HG03159 (cell line): ENCODE data around the gene EPB41L4B.
"Not testable (repeated sequence)": the region's sequence is repeated elsewhere in the genome, so short reads cannot be mapped to it uniquely, and the experiment has no call there.

ENCODE experiments used
- ATAC-seq: cut with Tn5 transposase; IDR thresholded peaks from one replicate; pipeline ENCODE4 v1.9.1; 2021; ENCODE audit warnings: mild to moderate bottlenecking, moderate library complexity; ENCODE audit not compliant: unreplicated experiment

Gene EPB41L4B

DNA sequence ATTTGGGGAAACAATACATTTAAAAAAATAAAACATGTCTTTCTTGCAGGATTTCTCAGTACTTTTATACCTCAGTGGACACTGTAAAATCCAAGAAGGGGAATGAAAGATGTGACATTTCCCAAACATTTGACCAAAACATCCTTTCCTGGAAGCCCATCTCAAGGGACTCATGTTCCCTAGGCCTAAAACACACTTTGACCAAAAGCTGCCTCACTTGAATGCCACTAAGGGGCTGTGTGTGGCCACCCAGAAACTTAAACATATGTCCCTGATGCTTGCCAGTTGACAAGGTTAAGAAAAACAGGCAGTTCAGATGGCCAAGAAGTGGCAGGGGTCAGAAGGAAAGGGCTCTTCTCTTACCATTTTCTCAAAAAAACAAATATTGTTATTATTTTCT, 73.6 kb downstream of the EPB41L4B start:
- no peak for ATAC-seq

DNA sequence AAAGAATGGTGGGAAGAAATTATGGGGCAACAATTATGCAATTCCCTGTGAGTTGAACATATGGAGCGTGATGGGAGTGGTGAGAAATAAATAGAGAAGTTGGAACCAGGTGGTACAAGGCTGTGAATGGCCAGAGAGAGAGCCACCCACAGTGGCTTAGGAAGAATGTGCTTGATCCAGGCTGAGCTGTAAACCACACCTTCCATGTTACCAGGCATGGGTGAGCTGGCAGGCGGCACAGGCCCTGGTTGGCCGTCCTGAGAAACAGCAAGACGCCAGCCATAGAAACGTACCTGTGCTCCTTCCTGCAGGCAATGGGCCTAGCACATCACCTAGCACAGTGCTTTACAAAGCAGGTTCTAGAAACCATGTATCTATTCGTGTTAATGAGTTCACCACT, 74.3 kb downstream of the EPB41L4B start:
- no peak for ATAC-seq

DNA sequence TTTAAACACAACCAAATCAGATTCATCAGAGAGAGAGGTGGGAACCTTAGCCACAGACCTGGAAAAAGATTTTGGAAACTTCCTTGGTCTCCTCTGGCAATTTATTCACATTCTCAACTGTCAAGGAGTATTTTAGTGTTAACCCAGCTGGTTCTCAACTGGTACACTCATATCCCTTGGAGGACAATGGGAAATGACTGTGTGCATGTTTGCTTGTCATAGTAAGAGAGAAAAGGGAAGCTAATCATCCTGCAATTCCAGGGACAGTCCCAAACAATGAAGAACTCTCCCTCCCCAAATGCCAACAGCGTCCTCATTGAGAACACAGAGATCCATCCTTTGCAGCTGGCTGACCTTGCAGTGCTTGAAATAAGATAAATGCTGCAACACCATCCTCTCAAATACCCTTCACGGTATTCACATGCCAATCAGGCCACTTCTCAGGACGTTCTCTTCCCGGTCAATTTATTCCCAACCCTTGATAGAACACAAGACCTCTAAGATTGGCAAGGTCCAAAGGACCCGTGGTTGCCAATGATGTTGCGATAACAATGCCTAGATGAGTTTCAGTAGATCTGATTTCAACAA, 75.5 kb downstream of the EPB41L4B start:
- ATAC-seq: no peak

DNA sequence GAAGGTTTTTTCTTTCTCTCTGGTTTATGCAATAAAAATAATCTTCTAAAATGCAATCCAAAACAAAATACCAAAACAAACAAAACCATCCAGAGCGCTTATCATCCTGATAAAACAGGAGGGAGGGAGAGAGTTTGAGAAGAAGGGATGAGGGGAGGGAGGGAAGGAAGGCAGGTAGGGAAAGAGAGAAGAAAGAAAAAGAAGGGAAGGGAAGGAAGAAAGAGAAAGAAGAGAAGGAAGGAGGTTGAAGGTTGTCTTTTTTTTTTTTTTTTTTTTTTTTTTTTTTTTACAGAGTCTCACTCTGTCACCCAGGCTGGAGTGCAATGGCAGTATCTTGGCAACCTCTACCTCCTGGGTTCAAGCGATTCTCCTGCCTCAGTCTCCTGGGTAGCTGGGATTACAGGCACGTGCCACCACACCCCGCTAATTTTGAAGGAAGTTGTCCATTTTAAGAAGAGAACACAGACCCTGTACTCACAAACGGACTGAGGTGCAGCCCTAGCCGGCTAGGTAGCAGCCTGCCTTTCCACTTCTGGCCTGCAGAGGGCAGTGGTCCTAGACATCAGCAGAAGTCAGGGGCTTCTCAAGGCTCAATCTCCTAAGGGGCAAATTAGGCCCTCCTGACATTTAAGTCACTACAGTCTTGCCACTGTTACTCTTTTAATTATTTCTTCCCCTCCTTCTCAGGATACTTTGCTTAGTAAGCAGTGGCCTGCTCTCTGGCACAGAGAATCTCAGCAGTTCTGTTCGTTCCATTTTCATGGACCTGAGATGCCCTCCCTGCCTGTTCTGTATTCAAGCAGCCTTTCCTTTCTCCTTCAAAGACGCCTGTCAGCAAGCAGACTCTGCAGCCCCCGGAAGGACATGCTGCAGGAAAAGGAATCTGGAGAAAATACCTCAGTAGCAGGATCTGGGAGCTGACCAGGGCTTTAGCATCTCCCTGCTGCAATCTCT, 76.4 kb downstream of the EPB41L4B start:
- ATAC-seq: peak; percentile 91

DNA sequence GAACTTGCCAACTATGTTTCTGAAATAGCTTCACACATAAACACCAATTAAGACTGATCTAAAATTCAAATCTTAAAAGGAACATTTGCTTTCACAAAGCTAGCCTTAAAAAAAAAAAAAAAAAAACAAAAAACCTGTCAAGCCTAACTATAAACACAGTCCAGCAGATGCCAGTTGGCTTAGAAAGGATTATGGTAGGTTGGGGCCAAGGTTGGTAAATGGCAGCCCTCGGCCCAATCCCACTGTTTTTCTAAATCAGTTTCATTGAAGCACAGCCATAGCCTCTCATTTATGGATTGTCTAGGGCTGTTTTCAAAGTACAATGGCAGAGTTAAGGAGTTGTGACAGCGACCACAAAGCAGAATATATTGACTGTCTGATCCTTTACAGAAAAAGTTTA, 78.1 kb downstream of the EPB41L4B start:
- ATAC-seq: no peak

DNA sequence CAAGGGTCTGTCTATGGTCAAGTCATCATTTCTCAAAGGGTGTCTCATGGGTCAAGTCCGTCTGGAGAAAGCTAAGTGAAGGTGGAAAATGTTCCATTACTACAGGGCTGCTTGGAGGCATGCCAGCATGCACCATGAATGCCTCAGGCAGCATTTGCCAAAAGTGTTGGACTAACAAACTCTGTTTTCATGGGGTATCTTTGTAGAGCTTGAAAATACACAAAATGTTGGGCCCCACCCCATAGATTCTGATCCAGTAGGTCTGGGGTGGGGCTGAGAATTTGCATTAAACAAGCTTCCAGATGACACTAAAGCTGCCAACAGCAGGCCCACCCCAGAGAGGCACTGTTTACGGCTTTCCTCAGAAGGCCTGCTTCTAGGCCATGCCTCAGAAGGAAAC, 78.8 kb downstream of the EPB41L4B start:
- ATAC-seq: no peak

DNA sequence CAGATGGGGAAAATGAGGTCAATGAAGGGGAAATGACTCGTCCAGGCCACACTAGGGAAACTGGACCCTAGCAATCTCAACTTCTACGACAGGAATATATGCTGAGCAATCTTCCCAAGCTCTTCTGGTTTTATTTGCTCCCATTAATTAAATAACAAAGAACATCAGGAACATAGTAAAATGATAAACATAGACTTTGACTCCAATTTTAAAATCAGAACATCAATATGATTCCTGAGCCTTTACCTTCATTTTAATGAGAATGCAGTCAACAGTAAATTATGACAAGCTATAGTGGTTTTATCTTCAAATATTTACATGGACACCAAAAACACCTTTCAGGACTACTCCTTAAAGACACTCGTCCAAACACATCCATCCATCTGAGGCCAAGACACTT, 79.7 kb downstream of the EPB41L4B start:
- no peak for ATAC-seq

DNA sequence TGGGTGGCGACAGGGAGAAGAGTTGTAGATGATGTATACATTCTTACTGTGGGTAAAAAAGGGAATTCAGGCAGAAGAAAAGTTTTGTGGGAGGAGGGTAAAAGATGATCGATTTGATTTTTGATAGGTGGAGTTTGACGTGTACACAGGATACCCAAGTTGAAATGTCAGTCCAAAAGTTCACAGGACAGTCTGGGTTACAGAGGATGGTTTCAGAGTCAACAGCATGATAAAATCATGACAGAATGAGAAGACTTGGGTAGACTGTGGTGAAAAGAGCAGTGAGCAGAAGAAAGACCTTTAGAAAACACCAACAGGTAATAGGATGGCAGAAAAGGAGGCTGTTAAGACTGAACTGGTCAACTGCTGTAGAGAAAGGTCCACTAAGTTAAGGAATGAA, 81.6 kb downstream of the EPB41L4B start:
- no peak for ATAC-seq

DNA sequence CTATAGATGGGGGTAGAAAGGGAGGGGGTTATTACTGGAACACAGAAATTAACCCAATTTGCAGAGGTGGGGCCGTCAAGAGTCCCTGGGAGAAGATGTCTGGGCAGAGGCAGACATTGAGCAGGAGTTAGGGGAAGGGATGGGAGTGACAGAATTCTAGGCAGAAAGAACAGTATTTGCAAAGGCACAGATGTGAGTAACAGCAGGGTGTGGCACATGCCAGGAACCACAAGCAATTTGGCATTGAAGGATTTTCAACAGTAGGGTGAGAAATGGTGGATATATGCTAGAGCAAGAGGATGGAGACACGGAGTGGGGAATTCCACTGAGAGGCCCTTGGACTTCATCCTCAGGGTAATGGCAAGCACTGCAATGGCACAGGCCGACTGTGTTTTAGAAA, 82.2 kb downstream of the EPB41L4B start:
- ATAC-seq: no peak

DNA sequence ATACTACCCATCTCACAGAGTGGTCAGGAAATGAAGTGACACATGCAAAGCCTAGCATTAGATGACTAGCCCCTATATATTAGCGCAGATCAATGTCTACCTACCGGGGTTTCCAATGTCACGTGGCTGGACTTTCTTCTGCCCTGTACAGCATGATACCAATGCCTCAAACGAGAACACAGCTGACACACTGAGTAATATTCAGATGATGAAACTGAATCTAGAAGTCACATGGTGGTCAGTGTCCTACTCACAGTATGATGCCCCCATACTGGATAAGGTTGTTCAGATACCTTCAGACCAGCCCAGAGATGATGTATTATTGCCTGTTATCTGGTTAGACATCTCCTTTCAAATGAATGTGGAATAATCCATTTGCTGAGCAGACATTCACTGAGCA, 82.7 kb downstream of the EPB41L4B start:
- ATAC-seq: no peak

DNA sequence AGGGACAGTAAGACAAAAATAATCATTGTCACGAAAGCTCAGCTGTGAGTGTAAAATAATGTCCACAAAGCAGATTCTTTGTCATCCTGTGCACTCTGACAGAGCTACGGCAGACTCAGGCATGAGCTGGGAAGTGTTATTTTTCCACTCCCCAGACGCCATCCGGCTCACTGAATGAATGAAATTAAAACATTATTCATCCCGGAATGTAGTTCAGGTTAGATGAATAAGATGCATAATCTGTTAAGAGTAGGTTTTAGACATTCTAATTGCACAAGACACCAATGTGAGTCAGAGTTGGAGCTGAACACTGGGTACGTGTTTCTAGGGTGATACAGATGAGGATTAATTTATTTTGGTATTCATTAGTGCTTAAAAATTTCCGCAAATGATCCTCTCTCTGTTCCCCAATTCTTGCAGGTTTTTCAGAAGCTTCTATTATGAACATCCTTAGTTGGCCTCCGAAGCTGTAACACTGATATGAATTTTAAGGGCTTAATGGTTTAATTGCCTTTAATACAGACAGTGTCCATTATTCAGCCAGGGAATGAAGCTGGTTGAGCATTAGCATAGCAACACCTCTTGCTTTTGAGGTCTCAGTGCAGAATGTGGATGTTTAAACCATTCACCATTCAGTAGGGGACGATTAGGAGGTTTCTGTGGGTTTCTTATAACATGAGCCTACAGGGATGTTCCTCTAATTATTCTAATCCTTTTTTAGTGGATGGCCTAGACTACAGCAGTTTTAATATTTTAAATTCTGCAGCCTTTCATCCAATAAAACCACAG, 88.2 kb downstream of the EPB41L4B start:
- ATAC-seq: no peak

DNA sequence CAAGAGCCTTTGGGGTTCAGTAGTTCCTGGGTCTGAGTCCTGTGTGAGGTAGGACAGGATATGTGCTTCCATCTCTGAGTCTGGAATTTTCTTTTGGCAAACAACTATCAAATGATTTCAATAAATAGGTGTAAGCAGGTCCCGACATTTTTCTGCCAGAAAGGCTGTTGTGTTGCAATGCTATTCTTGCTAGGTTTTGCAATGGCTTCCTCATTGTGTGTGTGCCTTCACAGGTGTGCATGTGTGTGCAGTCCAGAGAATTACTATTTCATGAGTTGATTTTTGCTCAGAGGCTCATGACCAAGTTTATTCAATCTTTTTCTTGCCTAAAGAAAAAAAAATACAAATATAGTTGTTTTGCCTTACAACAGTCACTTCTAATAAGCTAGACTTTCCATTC, 89.3 kb downstream of the EPB41L4B start:
- ATAC-seq: no peak

DNA sequence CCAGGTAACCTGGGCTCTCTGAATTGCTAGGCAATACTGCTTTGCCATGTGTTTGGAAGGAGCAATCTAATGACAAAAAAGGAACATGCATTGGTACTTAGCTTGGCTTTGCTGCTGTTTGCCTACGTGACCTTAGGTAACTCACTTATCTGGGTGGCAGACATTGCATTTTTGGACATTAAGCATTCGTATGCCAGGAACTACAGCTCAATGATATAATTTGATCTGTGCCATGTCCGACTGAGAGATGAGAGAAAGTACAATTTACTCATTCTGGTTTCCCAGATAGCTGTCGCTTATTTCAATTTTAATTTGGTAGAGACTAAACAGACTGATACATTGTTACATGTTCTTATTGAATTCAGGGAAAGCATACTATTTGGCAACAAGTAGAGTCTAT, 90.6 kb downstream of the EPB41L4B start:
- ATAC-seq: no peak

DNA sequence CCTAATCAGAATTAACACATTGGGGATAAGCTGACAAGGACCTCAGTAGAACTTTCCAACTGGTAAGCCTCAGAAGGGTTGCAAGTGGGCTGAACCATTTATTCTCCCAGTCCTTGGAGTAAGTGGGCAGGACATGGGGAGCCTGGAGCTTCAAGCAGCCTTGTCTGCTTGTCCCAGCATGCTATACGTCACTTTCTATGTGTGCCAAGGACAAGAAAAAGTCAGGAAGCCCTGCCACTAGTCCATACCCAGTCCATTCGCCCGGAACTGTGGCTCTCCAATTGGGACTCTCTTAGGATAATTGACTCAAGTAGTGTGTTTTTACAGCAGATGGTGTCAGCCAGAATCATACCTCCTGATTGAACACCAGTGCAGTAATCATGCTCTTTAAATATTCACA, 91.2 kb downstream of the EPB41L4B start:
- no peak for ATAC-seq

DNA sequence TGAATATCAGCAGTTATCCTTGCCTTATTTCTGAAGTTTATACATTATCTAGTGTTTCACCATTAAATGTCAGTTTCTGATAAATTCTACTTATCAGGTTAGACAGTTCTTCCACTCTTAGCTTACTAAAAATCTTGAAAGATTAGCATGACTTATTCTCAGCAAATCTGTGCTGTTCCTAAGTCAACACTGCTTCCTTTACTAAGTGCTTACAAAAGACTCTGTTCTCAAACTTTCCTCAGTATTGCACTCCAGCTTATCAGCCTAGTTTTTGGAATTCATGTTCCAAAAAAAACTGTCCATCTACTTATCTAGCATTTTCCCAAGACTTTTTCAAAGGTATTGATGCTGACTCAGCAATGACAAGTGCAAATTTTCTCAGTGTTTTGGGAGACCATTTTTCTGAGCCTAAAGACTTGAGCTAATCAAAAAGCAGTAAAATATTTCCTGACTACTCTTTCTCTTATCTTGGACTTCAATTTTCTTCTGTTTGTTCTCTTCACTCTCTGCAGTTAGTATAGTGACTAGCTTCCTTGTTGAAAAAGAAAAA, 92.7 kb downstream of the EPB41L4B start:
- no peak for ATAC-seq

DNA sequence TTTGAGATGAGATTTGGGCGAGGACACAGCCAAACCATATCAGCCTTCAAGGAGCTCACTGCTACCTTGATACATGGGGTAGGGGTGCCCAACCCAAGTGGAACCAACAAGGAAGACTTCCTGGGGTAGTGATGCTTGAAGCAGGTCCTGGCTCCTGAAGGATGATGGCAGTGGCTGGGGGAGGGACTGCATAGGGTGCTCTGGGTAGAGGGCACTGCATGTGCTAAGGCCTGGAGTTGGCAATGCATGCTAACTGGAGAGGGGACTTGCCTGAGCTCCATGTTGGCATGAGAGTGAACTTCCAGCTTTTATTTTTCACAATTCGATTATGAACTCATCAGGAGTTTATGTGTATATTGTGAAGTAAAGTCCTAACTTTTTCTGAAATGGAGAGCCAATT, 95.2 kb downstream of the EPB41L4B start:
- no peak for ATAC-seq

DNA sequence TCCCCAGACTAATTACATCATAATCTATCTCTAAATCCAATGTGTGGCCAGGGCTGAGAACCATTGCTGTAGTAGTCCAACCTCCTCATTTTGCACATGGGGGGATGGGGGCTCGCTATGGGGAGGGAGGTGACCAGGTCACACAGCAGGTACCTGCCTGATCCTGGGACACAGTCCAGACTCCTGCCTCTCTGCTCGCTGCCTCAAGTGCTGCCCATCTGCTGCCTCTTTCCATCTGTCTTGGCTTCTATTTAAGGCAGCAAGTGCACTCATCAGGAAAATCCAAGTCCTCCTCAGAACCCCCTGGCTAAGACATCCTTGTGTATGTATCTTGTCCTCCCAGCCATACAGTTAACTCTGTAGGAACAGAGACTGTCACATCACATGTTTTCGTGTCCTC, 96.1 kb downstream of the EPB41L4B start:
- ATAC-seq: no peak

DNA sequence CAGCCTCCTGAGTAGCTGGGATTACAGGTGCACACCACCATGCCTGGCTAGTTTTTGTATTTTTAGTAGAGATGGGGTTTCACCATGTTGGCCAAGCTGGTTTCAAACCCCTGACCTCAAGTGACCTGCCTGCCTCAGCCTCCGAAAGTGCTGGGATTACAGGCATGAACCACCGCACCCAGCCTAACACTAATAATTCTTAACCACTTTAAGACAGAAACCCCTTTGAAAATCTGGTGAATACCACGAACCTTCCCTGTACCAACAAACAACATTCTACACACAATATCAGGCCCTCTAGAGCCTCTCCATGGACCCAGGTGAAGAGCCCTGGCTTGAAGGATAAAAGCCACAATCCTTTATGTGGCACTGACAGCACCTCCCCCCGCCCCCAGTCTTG, 102.6 kb downstream of the EPB41L4B start:
- ATAC-seq: not testable (repeated sequence)

DNA sequence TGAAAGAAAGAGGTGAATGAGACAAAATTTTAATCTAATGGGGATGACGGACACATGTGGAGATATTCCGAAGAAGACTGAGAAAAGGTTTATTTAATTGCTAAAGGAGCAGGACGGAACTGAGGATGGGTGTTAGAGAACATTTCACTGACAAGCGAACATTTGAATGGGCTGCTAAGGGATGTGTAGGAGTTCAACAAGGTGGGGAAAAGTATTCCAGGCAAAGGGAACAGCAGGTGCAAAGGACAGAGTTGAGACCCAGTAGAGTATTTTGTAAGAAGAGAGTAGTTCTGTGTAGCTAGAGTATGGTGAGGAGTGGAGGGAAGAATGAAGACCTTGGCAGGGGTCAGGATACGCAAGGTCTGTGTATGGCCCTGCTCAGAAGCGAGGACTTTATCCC, 106.4 kb downstream of the EPB41L4B start:
- ATAC-seq: no peak

DNA sequence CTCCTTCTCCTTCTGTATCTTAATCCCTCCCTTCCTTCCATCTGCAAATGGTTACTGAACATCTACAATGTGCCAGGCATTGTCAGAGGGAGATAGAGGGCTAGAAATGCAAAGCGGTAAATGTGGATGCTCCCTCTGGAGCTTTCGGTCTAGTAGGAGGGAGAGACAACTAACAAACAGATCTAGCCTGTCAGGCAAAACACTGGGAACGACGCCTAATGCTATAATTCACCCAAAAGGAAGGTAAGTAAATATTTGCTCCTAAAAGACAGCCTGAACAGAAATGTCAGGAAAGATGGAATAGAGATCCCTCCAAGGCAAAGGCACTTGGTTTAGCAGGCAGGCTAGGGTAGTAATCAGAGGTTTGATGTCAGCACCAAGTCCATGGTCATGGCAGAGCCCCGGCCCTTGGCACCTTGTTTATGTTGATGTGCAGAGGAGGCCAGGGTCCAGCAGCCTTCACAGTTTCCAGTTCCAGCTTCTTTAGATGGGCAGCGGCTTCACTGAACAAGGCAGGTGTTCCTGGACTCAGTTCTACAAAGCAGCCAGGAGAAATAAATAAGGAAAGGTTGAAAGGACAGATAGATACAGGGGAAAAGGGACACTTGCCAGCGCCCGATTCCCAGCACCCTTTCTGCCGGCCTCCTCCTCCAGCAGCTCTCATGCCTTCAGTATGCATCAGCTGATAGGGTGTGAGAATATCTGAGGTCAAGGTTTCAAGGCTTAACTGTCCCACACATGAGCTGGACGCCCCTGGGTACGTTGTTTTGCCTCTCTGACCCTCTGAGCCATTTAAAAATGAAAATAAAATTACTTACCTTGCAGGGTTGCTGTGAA, 107.4 kb downstream of the EPB41L4B start:
- ATAC-seq: no peak

DNA sequence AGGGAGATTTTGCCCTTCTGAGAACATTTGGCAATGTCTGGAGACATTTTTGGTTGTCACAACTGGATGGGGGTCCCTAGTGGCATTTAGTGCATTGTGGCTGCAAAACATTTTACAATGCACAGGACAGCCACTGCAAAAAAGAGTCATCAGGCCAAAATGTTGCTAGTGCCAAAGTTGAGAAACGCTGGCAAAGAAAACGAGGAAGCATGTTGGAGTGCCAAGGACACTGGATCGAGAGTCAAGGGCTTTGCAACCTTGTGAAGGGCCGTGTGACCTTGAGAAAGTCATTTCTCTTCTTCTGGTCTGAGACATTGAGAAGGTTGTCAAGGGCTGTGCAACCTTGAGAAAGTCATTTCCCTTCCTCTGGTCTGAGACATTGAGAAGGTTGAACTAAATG, 108.1 kb downstream of the EPB41L4B start:
- no peak for ATAC-seq
